ENCODE results near the gene RBM4B.

RBM4B gene

DNA sequence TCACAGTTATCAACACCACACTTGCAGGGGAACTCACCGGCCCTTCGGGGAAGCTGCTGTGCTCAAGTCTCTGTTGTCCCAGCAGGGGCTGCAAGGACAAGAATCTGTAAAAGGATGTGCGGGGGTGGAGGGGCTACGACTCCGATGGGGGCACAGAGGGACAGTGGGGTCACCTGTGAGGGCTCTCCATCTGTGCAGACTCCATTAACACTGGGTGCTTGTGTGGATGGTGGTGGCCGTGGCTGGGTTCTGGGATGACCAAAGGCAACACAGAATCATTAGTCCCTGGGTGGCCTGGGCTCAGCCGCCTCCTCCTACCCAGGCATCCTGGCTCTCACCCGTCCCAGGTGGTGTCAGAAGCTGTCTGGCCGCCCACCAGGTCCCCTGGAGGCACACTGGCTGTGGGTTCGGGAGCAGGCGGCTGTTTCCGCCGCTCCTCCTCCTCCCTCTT lies 10.2 kb upstream of the RBM4B start:
- no peak for DNase-seq (ENCODE audit: low read depth in 1 of 2, low spot score in 1 of 2)

DNA sequence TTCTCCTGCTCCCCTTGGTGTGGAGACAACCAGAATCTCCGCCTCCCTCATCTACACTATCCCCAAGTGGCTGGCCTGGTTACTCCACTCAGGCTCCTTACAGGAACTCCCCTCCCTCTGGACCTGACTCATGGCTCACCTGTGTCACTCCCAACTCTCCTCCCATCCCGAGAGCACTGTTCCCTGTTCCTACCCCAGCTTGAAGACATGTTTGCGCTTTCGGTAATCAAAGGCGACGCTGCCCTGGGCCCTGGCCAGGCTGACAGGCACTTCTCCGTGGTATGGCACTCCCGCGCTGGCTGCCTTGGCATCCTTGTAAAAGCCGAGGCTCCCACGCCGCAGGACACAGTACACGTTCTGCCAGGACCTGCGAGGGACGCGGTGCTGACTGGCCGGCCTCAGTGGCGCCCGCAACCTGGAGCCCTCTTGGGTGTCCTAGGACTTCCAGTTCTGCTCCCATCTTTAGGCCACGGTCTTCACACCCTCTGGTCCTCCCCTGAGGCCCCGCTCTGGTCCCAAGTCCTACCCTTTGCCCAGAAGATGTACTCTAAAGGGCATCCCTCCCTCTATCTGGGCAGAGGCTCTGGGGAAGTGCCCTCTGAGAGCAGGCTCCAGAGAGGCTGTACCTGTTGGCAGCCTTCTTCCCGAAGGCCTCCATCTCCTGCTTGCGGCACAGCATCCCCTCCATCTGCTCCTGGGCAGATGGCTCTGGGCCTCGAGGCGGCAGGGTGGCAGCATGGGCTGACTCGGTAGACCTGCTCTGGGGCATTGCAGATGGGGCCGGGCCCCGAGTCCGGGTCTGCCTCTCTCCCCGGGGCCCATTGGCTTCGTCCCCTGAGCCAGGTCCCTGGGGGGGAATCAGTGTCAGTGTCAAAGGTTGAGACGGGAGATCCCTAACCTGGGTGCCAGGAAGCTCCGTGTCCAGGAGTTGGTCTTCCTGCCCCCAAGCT lies 9.4 kb upstream of the RBM4B start:
- DNase-seq (ENCODE audit: low read depth in 1 of 2, low spot score in 1 of 2) = no peak

DNA sequence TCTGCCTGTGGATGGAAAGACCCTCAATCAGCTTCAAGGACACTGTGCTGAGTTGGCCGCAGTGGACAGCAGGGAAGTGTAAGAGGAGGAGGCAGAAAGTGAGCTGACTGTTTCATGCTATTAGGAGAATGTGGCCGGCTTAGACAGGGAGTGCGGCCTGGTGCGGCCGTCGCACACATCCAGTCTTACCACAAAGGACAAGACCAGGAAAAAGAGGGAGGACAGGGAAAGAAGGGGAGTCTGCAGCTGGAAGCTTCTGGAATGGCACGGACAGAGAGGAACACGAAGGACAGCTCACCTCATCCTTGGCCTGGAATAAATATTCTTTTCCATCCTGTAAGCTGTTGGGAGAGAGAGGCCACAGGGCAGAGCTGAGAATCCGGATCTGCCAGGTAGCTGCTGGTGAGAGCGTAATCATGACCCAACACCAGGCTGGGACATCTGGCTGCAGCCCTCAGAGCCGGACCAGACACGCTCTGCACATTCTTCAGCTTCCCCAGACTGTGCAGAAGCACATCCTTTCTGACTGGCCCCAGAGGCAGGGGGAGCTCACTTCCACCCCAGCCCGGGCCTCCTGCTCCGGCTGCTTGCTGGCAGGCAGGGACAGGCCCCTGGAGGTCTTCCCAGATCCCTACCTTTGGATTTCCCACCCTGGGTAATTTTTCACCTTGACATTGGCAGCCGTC lies 8.6 kb upstream of the RBM4B start:
- DNase-seq (ENCODE audit: low read depth in 1 of 2, low spot score in 1 of 2) = no peak

DNA sequence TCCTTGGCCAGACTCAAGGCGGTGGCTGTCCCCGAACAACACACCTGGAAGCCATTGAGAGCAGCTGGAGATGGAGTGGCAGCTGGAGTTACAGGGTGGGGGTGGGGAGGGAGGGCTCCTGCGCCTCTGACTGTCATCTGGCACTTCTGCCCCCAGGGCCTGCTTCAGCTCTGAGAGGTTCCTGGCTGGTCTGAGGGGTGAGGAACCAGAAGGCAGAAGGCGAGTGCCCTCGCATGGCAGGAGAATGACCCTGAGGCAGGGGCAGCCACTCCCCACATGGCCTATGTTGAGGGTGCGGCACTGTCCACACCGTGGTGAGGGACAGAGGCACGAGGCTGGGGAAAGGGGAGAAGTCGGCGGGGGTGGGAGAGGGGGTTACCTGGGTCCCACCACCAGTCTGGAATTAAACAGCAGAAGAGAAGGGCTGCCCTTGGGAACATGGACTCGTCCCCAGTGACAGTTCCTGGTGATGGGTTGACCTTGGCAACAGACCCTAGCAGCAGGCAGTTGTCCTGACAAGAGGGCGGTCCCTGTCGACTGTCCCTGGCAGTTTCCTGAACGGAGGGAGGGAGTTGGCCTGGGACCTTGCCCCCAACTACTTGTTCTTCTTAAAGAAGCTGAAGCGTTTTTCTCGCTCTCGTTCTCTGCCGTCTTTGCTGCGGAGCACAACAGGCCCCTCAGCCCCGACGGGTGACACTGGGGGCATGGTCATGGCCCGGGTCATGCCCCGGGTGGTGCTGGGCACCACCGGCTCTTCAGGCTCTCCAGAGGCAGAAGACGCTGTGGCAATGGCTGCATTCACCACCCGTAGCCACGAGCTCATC lies 7.8 kb upstream of the RBM4B start:
- no peak for DNase-seq (ENCODE audit: low read depth in 1 of 2, low spot score in 1 of 2)

DNA sequence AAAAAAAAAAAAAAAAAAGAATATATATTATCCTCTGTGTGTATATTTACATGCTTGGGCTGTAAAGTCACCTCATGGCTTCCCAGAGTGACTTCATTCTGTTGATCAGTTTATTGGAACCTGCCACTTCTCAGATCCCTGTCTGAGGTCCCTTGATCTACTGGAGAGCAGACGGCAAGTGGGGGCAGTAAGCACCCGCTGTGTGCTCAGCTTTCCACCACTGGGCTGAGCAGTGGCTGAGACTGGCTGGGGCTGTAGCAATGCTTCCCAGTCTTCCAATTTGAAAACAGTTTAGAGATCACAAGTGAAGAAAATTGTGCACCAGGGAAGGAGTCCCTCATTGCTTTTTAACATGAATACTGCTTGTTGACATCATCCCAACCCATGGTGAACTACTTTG lies 6.9 kb upstream of the RBM4B start:
- DNase-seq (ENCODE audit: low read depth in 1 of 2, low spot score in 1 of 2) = no peak

DNA sequence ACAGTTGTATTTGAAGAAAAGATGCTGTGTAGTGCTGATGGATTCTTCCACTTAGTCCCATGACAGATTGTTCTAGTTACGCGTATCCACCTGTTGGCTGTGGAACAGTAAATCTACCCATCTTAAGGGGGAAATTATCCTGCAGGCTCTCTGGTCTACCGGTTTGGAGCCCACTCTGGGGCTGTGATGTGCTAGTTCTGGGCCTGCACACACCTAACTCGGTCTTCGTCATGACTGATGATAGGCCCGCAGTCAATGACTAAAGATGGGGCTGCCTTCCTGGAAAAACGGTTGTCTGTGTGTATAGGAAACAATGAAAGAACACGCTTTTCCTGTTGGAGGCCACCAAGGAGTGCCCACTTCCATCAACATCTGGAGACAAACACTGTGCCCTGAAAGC lies 6.2 kb upstream of the RBM4B start:
- no peak for DNase-seq (ENCODE audit: low read depth in 1 of 2, low spot score in 1 of 2)

DNA sequence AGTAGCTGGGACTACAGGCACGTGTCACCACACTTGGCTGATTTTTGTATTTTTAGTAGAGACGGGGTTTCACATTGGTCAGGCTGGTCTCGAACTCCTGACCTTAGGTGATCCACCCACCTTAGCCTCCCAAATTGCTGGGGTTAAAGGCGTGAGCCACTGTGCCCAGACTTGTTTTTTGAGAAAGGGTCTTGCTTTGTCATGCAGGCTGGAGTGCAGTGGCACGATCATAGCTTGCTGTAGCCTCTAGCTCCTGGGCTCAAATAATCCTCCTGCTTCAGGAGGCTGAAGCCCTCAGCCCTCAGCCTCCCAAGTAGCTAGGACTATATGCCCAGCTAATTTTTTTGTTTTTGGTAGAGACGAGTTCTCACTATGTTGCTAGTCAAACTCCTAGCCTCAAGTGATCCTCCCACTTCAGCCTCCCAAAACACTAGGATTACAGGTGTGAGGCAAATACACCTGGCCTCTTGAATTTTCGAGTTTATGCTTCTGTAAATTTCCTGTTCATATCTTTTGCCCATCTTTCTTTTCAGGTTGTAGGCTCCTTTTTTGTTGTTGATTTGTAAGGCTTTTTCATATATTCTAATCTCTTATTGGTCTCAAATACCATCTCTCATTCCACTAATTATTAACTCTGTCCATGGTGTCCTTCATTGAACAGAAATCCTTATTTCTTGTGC lies 3.4 kb upstream of the RBM4B start:
- no peak for DNase-seq (ENCODE audit: low read depth in 1 of 2, low spot score in 1 of 2)

DNA sequence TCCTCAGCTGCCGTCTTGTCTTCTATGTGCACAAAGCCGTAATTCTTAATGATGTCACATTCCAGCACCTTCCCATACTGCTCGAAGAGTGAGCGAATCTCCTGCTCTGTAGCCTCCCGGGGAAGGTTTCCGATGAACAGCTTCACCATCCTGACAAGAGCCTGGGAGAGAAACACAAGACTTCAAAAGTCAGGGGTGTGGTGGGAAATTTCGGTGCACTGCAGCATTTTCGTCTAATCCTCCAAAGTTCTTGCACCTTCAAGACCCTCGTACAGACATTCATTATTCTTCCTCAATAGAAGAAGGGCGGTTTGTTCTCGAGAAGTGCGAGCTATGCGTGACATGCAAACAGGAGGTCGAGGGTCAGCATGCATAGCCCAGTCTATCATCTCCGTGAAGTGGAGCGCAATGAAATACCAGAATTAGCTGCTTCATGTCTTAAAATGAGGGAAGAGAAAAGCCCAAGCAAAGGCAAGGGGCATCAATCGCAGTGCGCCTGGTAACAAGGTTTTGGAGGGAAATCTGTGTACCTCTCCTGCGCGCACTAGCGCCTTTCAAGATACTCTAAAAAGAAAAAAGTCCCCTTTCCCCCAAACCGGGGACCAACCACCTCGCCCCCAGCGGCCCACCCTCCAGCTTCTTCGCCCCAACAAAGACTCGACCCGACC lies 622 bp downstream of the RBM4B start:
- no peak for DNase-seq (ENCODE audit: low read depth in 1 of 2, low spot score in 1 of 2)

DNA sequence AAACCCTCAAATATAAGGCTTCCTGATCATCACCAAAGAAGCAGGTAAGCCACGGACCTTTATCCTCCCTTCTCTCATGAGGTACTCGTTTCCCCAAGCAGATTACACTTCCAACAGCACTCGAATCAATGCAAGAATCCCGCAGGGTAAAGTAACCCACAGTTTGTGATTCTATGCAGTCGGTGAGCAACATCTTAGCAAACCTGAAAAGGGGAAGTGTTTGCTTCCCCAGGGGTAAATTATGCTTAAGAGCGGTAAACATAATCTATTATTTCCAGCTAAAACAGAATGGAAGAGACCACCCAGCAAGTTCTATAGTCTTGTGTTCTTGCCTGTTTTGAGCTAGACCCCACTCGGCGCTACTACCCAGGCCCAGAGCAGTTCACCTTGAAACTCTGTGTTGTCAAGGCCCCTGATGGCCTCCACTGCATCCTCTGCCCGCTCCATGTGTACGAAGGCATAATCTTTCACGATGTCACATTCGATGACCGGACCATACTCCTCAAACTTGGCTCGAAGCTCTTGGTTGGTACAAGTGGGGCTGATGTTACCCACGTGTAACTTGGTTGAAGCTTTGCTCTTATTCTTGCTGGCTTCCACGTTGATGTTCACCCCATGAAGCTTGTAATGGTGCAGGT lies 1.3 kb downstream of the RBM4B start:
- no peak for DNase-seq (ENCODE audit: low read depth in 1 of 2, low spot score in 1 of 2)

DNA sequence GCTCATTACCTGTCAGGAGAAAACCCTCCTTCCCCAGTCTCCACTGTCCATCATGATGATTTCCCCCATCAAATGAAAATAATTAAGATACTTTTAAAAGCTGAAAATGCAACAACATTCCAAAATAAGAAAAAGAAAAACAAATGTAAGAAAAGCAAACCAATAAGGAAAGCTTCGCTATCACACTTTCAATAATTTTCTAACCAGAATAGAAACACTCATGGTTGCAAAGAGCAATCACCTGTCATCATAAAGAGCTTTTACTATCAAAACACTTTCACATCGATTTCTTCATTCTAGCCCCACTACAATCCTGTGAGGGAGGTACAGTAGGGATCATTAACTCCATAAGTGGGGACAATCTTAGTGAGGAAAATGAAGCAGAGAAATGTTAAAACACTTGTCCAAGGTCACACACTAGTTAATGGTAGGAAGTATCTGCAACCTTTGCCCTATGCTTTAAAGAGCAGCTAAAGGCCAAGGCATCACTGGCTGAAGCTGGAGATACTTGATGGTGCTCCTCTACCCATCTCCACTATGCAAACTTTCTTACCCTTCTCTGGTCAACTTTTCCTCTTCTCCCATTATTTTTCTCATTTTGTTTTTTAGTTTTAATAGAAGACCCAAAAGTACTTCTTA lies 2.6 kb downstream of the RBM4B start:
- DNase-seq (ENCODE audit: low read depth in 1 of 2, low spot score in 1 of 2) = no peak

DNA sequence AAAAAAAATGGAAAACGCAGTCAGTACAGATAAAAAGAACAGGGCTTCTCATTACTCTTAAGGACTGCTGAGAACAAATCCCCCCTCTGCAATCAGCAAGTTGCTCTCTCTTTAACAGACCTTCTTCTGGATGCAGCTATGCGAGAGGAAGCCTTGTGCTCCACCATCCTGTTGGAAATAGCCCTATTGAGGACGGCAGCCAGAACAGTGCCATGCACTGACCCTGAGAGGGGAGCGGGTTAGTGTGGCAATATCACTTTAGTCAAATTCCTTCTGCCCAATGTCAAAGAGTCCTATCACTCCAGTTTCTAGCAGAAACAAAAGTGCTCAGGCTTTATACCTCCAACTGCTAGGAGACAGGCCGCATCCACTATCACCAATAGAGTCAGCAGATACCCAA lies 6.9 kb downstream of the RBM4B start:
- no peak for DNase-seq (ENCODE audit: low read depth in 1 of 2, low spot score in 1 of 2)

DNA sequence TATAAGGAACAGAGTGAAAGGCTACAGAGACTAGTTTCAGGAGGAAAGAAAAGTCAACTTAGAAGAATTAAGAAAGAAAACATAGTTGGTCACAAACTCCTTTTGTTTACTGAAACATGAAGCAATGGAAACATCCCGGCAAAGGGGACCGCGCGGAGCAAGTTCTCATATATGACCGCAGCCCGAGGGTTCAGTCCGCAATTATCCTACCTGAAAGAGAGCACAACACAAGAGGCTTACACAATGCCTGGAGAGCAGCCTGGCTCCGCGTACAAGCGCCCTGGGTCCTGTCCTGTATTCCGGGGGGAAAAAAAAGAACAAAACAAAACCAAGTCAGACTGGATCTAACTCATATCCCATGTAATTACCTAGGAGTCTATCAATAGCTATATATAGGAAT lies 12.3 kb downstream of the RBM4B start:
- DNase-seq (ENCODE audit: low read depth in 1 of 2, low spot score in 1 of 2) = no peak

DNA sequence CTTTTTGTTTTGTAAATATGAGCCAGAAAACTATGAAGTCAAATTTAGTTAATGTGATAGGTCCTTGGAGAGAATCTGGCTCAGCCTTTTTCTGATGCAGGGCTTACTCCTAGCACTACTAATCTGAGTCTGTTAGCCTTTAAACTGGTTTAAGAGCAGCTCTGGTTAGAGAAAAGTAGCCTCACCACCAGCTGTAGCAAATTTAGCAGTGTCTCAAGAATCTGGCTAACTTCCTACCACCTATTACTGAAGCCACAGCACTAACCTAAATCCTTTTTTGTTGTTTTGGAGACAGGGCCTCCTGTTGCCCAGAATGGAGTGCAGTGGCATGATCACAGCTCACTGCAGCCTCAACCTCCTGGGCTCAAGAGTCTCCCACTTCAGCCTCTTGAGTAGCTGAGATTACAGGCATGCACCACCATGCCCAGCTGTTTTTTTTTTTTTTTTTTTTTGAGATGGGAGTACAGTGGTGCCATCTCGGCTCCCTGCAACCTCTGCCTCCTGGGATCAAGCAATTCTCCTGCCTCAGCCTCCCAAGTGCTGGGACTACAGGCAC lies 13.9 kb downstream of the RBM4B start:
- DNase-seq (ENCODE audit: low read depth in 1 of 2, low spot score in 1 of 2) = no peak

DNA sequence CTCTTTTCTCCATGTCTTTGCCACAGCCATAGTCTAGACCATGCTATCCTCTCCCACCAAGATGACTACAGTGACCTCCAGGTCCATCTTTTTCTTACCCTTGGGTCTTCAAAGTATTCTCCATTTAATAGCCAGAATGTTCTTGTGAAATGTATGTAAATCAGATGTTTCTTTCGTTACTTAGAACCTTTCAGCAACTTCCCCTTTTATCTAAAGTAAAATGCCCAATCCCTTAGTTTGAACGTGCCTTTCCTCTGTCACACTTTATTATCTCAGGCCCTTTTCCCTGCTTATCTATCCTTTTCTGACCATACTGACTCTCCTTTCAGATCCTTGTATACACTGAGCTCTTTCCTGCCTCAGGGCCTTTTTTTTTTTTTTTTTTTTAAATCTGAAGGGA lies 17.9 kb downstream of the RBM4B start:
- DNase-seq (ENCODE audit: low read depth in 1 of 2, low spot score in 1 of 2) = no peak

DNA sequence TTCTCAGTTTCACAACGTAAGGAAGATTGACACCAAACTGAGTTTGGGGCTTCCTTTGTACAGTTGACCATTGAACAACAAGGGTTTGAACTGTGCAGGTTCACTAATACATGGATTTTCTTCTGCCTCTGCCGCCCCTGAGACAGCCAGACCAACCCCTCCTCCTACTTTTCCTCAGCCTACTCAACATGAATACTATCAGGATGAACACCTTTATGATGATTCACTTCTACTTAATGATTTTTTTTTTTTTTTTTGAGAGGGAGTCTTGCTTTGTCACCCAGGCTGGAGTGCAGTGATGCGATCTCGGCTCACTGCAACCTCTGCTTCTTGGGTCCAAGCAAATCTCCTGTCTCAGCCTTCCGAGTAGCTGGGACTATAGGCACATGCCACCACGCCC lies 24.6 kb downstream of the RBM4B start:
- DNase-seq (ENCODE audit: low read depth in 1 of 2, low spot score in 1 of 2) = no peak

DNA sequence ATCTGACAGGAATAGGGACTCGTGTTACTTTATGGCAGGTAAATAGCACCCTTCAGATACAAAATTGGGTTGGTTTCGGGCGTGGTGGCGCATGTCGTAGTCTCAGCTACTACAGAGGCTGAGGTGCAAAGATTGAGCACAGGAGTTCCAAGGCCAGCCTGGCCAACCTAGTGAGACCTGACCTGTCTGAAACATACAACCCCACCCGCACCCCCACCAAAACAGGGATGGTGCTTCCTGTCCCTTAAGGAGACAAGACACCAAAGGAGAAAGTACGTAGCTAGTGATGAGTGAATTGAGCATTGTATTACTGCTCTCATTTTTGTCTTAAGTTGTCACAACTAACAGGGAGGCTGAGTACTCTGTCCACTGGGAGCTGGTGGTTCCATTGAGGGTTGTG lies 25.0 kb downstream of the RBM4B start:
- no peak for DNase-seq (ENCODE audit: low read depth in 1 of 2, low spot score in 1 of 2)

DNA sequence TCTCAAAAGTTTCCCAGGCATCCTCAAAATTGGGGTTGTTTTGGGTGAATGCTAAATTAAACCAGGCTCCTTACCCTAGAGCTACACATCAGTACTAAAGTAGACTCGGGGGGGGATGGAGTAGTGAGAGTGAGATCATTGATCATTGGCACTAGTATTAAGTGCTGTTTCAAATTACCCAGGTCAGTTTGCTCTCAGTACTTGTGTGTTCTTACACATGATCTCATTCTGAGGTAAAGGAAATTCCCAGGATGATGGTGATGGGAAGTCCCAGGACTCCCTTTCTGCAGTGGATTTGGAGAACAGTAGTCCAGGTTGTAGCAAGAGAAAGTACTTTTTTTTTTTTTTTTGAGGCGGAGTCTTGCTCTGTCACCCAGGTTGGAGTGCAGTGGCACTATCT lies 26.7 kb downstream of the RBM4B start:
- no peak for DNase-seq (ENCODE audit: low read depth in 1 of 2, low spot score in 1 of 2)

DNA sequence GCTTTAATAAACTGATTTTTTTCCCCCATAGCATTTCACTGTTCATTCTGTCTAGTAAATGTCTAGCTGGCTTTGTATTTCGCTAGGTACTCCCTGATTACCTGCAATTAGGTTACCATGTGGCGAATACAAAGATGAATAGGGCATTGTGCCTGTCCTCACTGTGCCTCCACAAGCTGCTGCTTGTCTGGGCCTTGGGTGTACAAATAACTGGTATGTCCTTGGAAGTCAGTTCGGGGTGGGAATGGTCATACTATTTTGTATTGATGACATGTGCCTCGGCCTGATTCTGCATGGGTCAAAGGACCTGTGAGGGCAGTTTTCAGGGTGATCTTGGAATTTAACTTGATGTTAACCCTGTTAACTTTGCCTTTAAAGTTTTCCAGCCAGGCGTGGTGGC lies 27.8 kb downstream of the RBM4B start:
- no peak for DNase-seq (ENCODE audit: low read depth in 1 of 2, low spot score in 1 of 2)

DNA sequence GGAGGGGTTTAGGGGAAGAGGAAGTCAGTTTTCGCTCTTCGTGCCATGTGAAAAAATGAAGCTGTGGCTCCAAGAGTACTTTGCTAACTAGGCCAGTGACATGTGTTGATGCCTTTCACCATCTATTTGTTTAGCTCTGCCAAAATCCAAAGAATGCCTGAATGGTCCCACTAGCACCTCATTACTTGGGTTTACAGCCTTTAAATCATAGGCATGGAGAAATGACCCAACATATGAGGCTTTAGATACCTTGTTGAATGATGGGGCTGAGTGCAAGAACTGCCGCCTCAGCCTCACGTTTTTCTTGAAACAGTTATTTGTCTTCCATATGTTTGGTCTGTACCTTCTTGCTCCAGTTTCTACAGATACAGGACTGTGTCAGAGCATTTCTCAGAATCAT lies 30.9 kb downstream of the RBM4B start:
- DNase-seq (ENCODE audit: low read depth in 1 of 2, low spot score in 1 of 2) = no peak

All from activated T-helper 1 cell treated with anti-CD3 and anti-CD28 coated beads, Interleukin-2, amount 50 U/mL, for 16 hours (primary cell).